H9 (cell line): ENCODE results near the gene CPNE7. TPM values are rescaled to one million over a fixed set of nuclear protein-coding genes. Genes with fewer than 3 reads are reported as not detected.
A peak's percentile ranks its signal among the peaks of the same experiment; 100 is the strongest.

Experiments
- DNase-seq: peaks from one replicate; pipeline ENCODE4 v3.0.0-alpha.2; 2017
- H2AFZ ChIP-seq: one replicate; pipeline ENCODE4 v1.6.1; 2013; ENCODE audit warnings: mild to moderate bottlenecking, low read length, control low read depth, moderate library complexity
- H2AK5ac ChIP-seq: 2 replicates; pipeline ENCODE4 v1.6.1; 2013; ENCODE audit warnings: low read length, control low read depth, mixed read lengths; ENCODE audit not compliant: insufficient read length
- H2BK120ac ChIP-seq: one replicate; pipeline ENCODE4 v1.6.1; 2013; ENCODE audit warnings: low read depth, mild to moderate bottlenecking, low read length, control low read depth, inconsistent platforms; ENCODE audit not compliant: poor library complexity, severe bottlenecking
- H2BK12ac ChIP-seq: 2 replicates; pipeline ENCODE4 v1.6.1; 2013; ENCODE audit warnings: low read length, control low read depth, mixed read lengths, low read depth; ENCODE audit not compliant: insufficient read length
- H2BK15ac ChIP-seq: 2 replicates; pipeline ENCODE4 v1.6.1; 2013; ENCODE audit warnings: low read depth, low read length, control low read depth
- H2BK20ac ChIP-seq: one replicate; pipeline ENCODE4 v1.6.1; 2013; ENCODE audit warnings: low read depth, mild to moderate bottlenecking, low read length, control low read depth, inconsistent platforms; ENCODE audit not compliant: poor library complexity, severe bottlenecking
- H2BK5ac ChIP-seq: 2 replicates; pipeline ENCODE4 v1.6.1; 2013; ENCODE audit warnings: low read length, control low read depth, mixed read lengths; ENCODE audit not compliant: insufficient read length
- H3K14ac ChIP-seq: 2 replicates; pipeline ENCODE4 v1.6.1; 2013; ENCODE audit warnings: low read length, control low read depth; ENCODE audit not compliant: insufficient read depth
- H3K18ac ChIP-seq: 2 replicates; pipeline ENCODE4 v1.6.1; 2013; ENCODE audit warnings: low read depth, mild to moderate bottlenecking, mixed read lengths, low read length, control low read depth; ENCODE audit not compliant: insufficient read length
- H3K23ac ChIP-seq: 2 replicates; pipeline ENCODE4 v1.6.1; 2013; ENCODE audit warnings: low read length, control low read depth, mixed read lengths, low read depth; ENCODE audit not compliant: insufficient read length
- H3K23me2 ChIP-seq: 2 replicates; pipeline ENCODE4 v1.6.1; 2013; ENCODE audit warnings: low read depth, mild to moderate bottlenecking, mixed read lengths, low read length, control low read depth; ENCODE audit not compliant: insufficient read length, poor library complexity, severe bottlenecking
- H3K27ac ChIP-seq: 2 replicates; pipeline ENCODE4 v1.5.1; 2013; ENCODE audit warnings: low read length, control low read depth, mixed read lengths, low read depth; ENCODE audit not compliant: insufficient read length
- H3K27me3 ChIP-seq: 2 replicates; pipeline ENCODE4 v1.6.1; 2013; ENCODE audit warnings: low read length, control low read depth, inconsistent platforms; ENCODE audit not compliant: insufficient read depth
- H3K4ac ChIP-seq: 2 replicates; pipeline ENCODE4 v1.6.1; 2013; ENCODE audit warnings: low read depth, mild to moderate bottlenecking, control low read depth, inconsistent platforms, low read length, moderate library complexity
- H3K4me1 ChIP-seq: 2 replicates; pipeline ENCODE4 v1.6.1; 2013; ENCODE audit warnings: low read length, control low read depth, inconsistent platforms; ENCODE audit not compliant: insufficient read depth
- H3K4me2 ChIP-seq: 2 replicates; pipeline ENCODE4 v1.6.1; 2013; ENCODE audit warnings: low read length, control low read depth, mixed read lengths; ENCODE audit not compliant: insufficient read length, insufficient read depth
- H3K56ac ChIP-seq: 2 replicates; pipeline ENCODE4 v1.6.1; 2013; ENCODE audit warnings: low read depth, mild to moderate bottlenecking, mixed read lengths, low read length, control low read depth; ENCODE audit not compliant: insufficient read length
- H3K79me1 ChIP-seq: 2 replicates; pipeline ENCODE4 v1.6.1; 2013; ENCODE audit warnings: low read depth, mild to moderate bottlenecking, moderate library complexity, low read length, control low read depth, inconsistent platforms; ENCODE audit not compliant: insufficient read depth, poor library complexity, severe bottlenecking
- H3K79me2 ChIP-seq: 2 replicates; pipeline ENCODE4 v1.6.1; 2013; ENCODE audit warnings: low read length, control low read depth, inconsistent platforms; ENCODE audit not compliant: insufficient read depth
- H3K9ac ChIP-seq: 2 replicates; pipeline ENCODE4 v1.6.1; 2013; ENCODE audit warnings: low read length, control low read depth, mixed read lengths; ENCODE audit not compliant: insufficient read length; ENCODE audit errors: extremely low read depth
- H3K9me3 ChIP-seq: one replicate; pipeline ENCODE4 v1.6.1; 2013; ENCODE audit warnings: low read depth, low read length, inconsistent platforms; ENCODE audit not compliant: control insufficient read depth
- H3T11ph ChIP-seq: one replicate; pipeline ENCODE4 v1.6.1; 2013; ENCODE audit warnings: mild to moderate bottlenecking, low read length, control low read depth, inconsistent platforms
- H4K20me1 ChIP-seq: one replicate; pipeline ENCODE4 v1.6.1; 2013; ENCODE audit not compliant: control insufficient read depth, insufficient read length, insufficient read depth
- H4K5ac ChIP-seq: 2 replicates; pipeline ENCODE4 v1.6.1; 2013; ENCODE audit warnings: low read depth, mild to moderate bottlenecking, mixed read lengths, low read length, control low read depth; ENCODE audit not compliant: insufficient read length
- H4K8ac ChIP-seq: replicated peaks from 2 replicates; pipeline ENCODE4 v1.6.1; 2013; ENCODE audit warnings: low read length, control low read depth, mixed read lengths, low read depth; ENCODE audit not compliant: insufficient read length
- H4K91ac ChIP-seq: 2 replicates; pipeline ENCODE4 v1.6.1; 2013; ENCODE audit warnings: low read depth, mild to moderate bottlenecking, moderate library complexity, mixed read lengths, low read length, control low read depth; ENCODE audit not compliant: insufficient read length
- H3K27ac Mint-ChIP-seq, 3 experiments: 2 replicates in 2 of 3; 3 replicates in 1 of 3; pipeline ENCODE4 v1.8.0; 2020 to 2021; ENCODE audit warnings: mixed read lengths in 3 of 3, mild to moderate bottlenecking in 1 of 3, moderate library complexity in 1 of 3
- H3K27me3 Mint-ChIP-seq: 2 replicates; pipeline ENCODE4 v1.8.0; 2021; ENCODE audit warnings: low read depth, mild to moderate bottlenecking, moderate library complexity, mixed read lengths
- H3K36me3 Mint-ChIP-seq, 3 experiments: 2 replicates in 2 of 3; 3 replicates in 1 of 3; pipeline ENCODE4 v1.8.0; 2020 to 2021; ENCODE audit warnings: low read depth in 3 of 3, mixed read lengths in 3 of 3; ENCODE audit not compliant: insufficient read depth in 1 of 3
- H3K4me1 Mint-ChIP-seq, 2 experiments: 2 replicates each; pipeline ENCODE4 v1.8.0; 2020; ENCODE audit warnings: mixed read lengths in 2 of 2
- H3K4me3 Mint-ChIP-seq, 2 experiments: 2 replicates in 1 of 2; 3 replicates in 1 of 2; pipeline ENCODE4 v1.8.0; 2020 to 2021; ENCODE audit warnings: mild to moderate bottlenecking in 2 of 2, mixed read lengths in 2 of 2, moderate library complexity in 1 of 2
- H3K9me3 Mint-ChIP-seq, 2 experiments: 2 replicates in 1 of 2; 3 replicates in 1 of 2; pipeline ENCODE4 v1.8.0; 2020; ENCODE audit warnings: mild to moderate bottlenecking in 2 of 2, mixed read lengths in 2 of 2, moderate library complexity in 1 of 2
- CTCF ChIP-seq: fragments of 200-600 bp; sonication (generic); conservative IDR thresholded peaks from 3 replicates; pipeline ENCODE4 v1.8.0; 2021; ENCODE audit warnings: antibody characterized with exemption, mild to moderate bottlenecking
- WGBS: extraction: QIAGEN DNeasy Blood & Tissue Kit; methylation state at CpG from one replicate; pipeline ENCODE4 v1.1.7; 2013; ENCODE audit warnings: missing lambda C conversion rate, low lambda C conversion rate, mixed read lengths; ENCODE audit not compliant: insufficient read length; ENCODE audit errors: extremely low coverage; 5-methylcytosine and 5-hydroxymethylcytosine counted together
- total RNA-seq: library from RNA; stranded (reverse); gene quantifications from 2 replicates; pipeline ENCODE4 v1.2.1, GENCODE V29; 2021

The CPNE7 gene
- total RNA-seq, 1 experiment from 2014 or later, result 23.4 TPM

- Histone ChIP-seq H2BK5ac (no peak within 1 kb of the TSS), H2AFZ (no peak within 1 kb of the TSS), H3K18ac (no peak within 1 kb of the TSS), H3K79me2 (no peaks in the 10 kb centered on the region), H3K4me2 (no peak within 1 kb of the TSS), H2BK15ac (0 out of 2 replicates have a peak within 1 kb of the TSS, but pooled peaks have one; percentile 52), H3T11ph (no peak within 1 kb of the TSS), H4K91ac (no peak within 1 kb of the TSS), H3K23ac (no peak within 1 kb of the TSS), H3K9me3 (no peaks in the 10 kb centered on the region), H2BK20ac (no peak within 1 kb of the TSS), H3K27ac (no peak within 1 kb of the TSS), H2AK5ac (no peak within 1 kb of the TSS), H3K14ac (peak within 1 kb of the TSS; percentile 1; the same call in 1 of the 2 replicates), H2BK12ac (no peak within 1 kb of the TSS), H4K20me1 (no peaks in the 10 kb centered on the region), H3K79me1 (no peaks in the 10 kb centered on the region), H4K8ac (no peak within 1 kb of the TSS), H4K5ac (no peak within 1 kb of the TSS), H3K23me2 (no peaks in the 10 kb centered on the region), H3K4ac (no peak within 1 kb of the TSS), H2BK120ac (no peak within 1 kb of the TSS), H3K56ac (no peak within 1 kb of the TSS), H3K4me1 (no peaks in the 10 kb centered on the region; the same call in 1 of the 2 replicates), H3K9ac (no peak within 1 kb of the TSS), H3K27me3 (no peaks in the 10 kb centered on the region)
- TF ChIP-seq CTCF, result no peak
- no CpG with 5 or more reads among the region's 19 CpGs for WGBS
- peaks cover 0 to 5% (median 3%) of the 10 kb centered on the region in 3 experiments; a peak in 3 of 7 replicates for H3K36me3 Mint-ChIP-seq
- peaks cover 6 to 17% of the 10 kb centered on the region in 2 experiments for H3K4me1 Mint-ChIP-seq
- H3K27me3 Mint-ChIP-seq, result peaks cover 1% of the 10 kb centered on the region
- no peak within 1 kb of the TSS; a peak in 1 of 7 replicates for H3K27ac Mint-ChIP-seq
- H3K4me3 Mint-ChIP-seq, result peak within 1 kb of the TSS in 1 of 2 experiments; percentile 65; a peak in 3 of 5 replicates
- peak; percentile 59 for DNase-seq
- peaks cover 0 to 2% of the 10 kb centered on the region in 2 experiments; a peak in 1 of 5 replicates for H3K9me3 Mint-ChIP-seq
These were observed 37.8 kb downstream of the CPNE7 start, which contains the start of gene DPEP1 for GRCh38 chr16:89613231-89613953. DPEP1 (plus strand) TSS chr16:89613642; CDS start chr16:89630411, 16,769 bp downstream.
